ENCODE data around the gene LSR. TPM values are rescaled to one million over a fixed set of nuclear protein-coding genes. Genes with fewer than 3 reads are reported as not detected.

LSR gene
- total RNA-seq, 4 donors from 2014 or later = 36.0 to 113 (median 79.4) TPM

DNA sequence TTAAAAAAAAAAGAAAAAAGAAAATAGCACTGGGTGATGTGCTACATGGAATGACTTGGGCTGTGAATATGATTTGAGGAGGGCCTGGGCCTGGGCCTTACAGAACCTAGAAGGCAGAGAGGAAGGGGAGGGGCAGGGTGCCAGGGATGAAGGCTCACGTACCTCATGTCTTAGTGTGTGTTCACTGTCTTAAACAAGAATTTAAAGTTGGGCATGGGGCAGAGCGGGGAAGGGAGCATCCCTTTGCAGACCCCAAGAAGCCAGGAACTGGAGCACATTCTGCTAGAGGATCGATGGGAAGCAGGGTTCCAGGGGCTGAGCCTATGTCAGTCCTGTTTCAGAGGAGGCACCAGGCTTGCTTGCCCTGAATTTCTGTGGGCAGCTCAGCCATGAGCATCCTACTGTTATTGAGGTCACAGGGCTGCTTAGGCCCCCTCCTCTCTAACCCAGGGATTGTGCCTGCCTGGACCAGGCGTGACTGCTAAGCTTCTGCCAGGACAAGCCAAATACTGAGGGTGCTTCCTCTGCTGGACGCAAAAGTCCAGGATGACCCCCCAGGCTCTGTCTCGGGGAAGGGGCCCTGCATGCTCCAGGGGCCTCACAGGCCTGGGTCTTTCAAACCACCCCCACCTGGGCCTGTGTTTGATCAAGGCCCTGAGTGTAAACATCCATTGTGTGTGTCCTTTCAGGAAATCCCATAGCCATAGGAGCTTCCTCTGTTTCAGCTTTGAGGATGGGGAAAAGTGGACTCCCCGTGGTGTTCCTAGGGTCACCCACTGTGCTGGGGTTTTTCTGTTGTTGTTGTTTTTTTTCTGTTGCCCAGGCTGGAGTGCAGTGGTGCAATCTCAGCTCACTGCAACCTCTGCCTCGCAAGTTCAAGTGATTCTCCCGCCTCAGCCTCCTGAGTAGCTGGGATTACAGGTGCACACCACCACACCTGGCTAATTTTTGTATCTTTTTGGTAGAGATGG lies 4.8 kb downstream of the LSR start:
- Histone ChIP-seq H3K4me1 (peaks cover 0 to 51% (median 3%) of the 10 kb centered on the region in 3 donors), H3K36me3 (peaks cover 0 to 69% (median 0%) of the 10 kb centered on the region in 3 donors), H3K27me3 (peaks cover 0 to 42% (median 0%) of the 10 kb centered on the region in 4 donors), H3K9me3 (no peaks in the 10 kb centered on the region), H3K27ac (peak overlapping the region in 2 of 4 donors; percentile 63), H3K4me3 (no peak overlapping the region)
- no peak for TF ChIP-seq POLR2A (IDR thresholded peaks at IDR 0.05)
- TF ChIP-seq, protein P1, sequence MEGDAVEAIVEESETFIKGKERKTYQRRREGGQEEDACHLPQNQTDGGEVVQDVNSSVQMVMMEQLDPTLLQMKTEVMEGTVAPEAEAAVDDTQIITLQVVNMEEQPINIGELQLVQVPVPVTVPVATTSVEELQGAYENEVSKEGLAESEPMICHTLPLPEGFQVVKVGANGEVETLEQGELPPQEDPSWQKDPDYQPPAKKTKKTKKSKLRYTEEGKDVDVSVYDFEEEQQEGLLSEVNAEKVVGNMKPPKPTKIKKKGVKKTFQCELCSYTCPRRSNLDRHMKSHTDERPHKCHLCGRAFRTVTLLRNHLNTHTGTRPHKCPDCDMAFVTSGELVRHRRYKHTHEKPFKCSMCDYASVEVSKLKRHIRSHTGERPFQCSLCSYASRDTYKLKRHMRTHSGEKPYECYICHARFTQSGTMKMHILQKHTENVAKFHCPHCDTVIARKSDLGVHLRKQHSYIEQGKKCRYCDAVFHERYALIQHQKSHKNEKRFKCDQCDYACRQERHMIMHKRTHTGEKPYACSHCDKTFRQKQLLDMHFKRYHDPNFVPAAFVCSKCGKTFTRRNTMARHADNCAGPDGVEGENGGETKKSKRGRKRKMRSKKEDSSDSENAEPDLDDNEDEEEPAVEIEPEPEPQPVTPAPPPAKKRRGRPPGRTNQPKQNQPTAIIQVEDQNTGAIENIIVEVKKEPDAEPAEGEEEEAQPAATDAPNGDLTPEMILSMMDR (IDR thresholded peaks at IDR 0.05) = no peak
- WGBS, 2 donors = 85 to 91% methylated on average over 6 of the region's 9 CpGs
- DNase-seq = no peak
- intact Hi-C loops (cut with DNase I) = no loop called here

DNA sequence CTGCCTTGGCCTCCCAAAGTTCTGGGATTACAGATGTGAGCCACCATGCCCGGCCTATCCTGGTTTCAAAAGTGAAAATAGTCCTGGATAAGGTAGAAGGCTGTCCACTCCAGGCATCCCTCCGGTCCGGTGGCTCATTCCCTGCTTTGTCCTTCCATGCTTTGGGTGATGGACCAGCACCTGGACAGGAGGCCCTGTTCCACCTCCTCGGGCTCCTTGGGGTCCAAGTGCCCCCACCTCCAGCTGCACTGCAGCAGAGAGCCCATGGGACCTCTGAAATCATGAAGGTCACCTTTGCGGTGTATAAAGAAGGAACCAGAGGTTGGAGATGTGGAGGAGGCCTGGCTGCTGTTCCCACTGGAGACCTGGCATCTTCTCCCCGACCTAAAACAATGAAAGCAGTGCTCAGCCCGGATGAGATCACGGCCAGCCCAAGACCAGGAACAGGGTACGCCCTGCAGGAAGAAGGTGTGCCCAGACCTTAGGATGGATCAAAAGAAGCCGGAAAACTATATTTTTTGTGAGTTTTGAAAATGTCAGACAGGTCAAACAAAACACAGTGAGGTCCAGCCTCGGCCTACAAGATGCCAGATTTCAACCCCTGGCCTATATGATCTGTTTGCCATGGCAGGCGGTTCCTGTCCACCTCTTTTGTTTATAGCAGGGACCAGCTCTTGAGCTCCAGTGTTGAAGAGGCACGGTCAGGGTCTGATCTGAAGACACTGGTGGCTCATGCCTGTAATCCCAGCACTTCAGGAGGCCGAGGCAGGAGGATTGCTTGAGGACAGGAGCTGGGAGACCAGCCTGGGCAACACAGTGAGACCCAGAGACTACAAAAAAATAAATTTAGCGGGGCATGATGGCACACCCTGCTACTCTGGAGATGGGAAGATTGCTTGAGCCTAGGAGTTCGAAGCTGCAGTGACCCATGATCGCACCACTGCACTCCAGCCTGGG lies 5.8 kb downstream of the LSR start:
- 87 to 90% methylated on average over 15 to 16 of the region's 17 CpGs for WGBS, 2 donors
- Histone ChIP-seq H3K9me3 (no peaks in the 10 kb centered on the region), H3K4me1 (peaks cover 0 to 41% (median 3%) of the 10 kb centered on the region in 3 donors), H3K27me3 (peaks cover 0 to 32% (median 0%) of the 10 kb centered on the region in 4 donors), H3K36me3 (peaks cover 0 to 79% (median 0%) of the 10 kb centered on the region in 3 donors), H3K27ac (peak overlapping the region in 3 of 4 donors; percentile 7 to 69 (median 63)), H3K4me3 (no peak overlapping the region)
- intact Hi-C loops (cut with DNase I) = no loop called here
- no peak for DNase-seq
- no peak for TF ChIP-seq POLR2A (IDR thresholded peaks at IDR 0.05)
- TF ChIP-seq, protein P1 (IDR thresholded peaks at IDR 0.05) = no peak

DNA sequence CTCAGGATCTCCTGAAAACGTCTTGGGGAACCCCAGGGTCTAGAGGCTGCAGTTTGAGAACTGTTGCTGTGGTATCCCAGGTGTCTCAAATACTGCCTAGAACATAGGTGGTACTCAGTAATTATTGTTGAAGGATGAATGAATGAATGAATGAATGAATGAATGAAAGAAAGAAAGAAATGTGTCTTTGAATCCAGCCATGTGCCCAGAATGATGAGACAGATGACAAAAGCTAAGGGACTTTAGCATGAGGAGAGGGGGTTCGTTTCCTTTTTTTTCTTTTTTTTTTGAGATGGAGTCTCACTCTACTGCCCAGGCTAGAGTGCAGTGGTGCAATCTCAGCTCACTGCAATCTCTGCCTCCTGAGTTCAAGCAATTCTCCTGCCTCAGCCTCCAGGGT lies 7.8 kb downstream of the LSR start:
- Histone ChIP-seq H3K9me3 (no peaks in the 10 kb centered on the region), H3K27ac (no peak overlapping the region), H3K36me3 (peaks cover 0 to 78% (median 0%) of the 10 kb centered on the region in 3 donors), H3K4me3 (no peak overlapping the region), H3K27me3 (peaks cover 0 to 20% (median 0%) of the 10 kb centered on the region in 4 donors), H3K4me1 (peaks cover 0 to 32% (median 0%) of the 10 kb centered on the region in 3 donors)
- intact Hi-C loops (cut with DNase I) = no loop called here
- TF ChIP-seq, protein P1 (IDR thresholded peaks at IDR 0.05) = no peak
- DNase-seq = no peak
- 41 to 62% methylated on average over 2 of the region's 2 CpGs for WGBS, 2 donors

DNA sequence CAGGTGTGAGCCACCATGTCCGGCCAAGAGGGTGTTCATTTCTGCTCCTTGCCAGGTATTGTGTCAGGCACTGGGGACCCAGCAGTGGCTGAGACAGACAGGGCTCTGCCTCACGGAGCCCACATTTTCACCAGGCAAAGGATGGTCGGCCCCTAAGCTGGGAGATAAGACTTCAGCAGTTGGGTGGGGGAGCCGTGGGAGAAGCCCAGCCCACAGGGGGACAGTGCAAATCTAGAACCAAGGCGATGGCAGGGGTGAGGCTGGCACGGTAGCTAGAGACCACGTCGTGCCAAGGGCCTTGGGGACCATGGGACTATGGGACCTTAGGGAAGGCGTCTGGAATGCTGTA lies 8.3 kb downstream of the LSR start:
- peaks cover 0 to 38% (median 0%) of the 10 kb centered on the region in 3 donors for H3K4me1 ChIP-seq
- no peak for DNase-seq
- WGBS, 2 donors = 74 to 96% methylated on average over 5 to 6 of the region's 9 CpGs

More for the DNA sequence above, 8.3 kb downstream of the LSR start:
- H3K4me3 ChIP-seq = no peak overlapping the region
- peaks cover 0 to 81% (median 0%) of the 10 kb centered on the region in 3 donors for H3K36me3 ChIP-seq
- intact Hi-C loops (cut with DNase I) = no loop called here
- TF ChIP-seq POLR2A (IDR thresholded peaks at IDR 0.05) = no peak
- TF ChIP-seq, protein P1 (IDR thresholded peaks at IDR 0.05) = no peak
- H3K27ac ChIP-seq = no peak overlapping the region
- H3K9me3 ChIP-seq = no peaks in the 10 kb centered on the region
- H3K27me3 ChIP-seq = peaks cover 0 to 20% (median 0%) of the 10 kb centered on the region in 4 donors
